HL-60 (cell line): ENCODE results near the gene SH3YL1.

ENCODE experiments used
- GABPA ChIP-seq: IDR thresholded peaks from 2 replicates; pipeline ENCODE4 v1.6.1; 2012; ENCODE audit warnings: low read depth
- TF ChIP-seq, protein P1 (sequence below): IDR thresholded peaks from one replicate; pipeline ENCODE4 v1.5.1; 2011; ENCODE audit warnings: low read length, control low read depth, inconsistent platforms; ENCODE audit not compliant: insufficient read depth

DNA sequence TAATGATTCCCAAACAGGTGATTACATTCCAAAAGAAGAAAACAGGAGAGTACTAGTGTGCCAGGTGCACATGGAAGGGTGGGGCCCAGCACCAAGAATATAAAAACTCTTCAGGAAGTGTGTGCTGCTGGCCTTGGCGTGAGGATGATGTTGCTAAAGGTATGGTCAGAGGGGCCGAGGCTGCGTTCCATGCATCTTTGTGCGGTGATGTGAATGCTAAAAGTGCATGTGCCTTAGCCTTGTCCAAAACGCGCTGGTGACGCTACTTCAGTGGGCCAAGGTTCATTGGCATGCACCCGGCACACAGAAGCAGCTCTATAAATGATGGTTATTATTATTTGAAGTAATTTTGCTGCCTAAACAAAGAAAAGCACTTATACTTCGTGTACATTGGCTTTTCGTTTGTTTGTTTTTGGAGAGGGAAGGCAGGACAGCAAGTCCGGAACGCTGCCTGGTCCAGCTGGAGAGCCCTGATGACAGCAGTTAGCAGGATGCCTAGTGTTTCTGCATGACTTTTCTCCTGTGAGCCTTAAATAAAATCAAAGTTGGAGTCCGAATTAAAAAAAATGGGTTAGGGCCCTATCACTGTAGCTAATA lies 21.2 kb upstream of the SH3YL1 start:
- TF ChIP-seq, protein P1, sequence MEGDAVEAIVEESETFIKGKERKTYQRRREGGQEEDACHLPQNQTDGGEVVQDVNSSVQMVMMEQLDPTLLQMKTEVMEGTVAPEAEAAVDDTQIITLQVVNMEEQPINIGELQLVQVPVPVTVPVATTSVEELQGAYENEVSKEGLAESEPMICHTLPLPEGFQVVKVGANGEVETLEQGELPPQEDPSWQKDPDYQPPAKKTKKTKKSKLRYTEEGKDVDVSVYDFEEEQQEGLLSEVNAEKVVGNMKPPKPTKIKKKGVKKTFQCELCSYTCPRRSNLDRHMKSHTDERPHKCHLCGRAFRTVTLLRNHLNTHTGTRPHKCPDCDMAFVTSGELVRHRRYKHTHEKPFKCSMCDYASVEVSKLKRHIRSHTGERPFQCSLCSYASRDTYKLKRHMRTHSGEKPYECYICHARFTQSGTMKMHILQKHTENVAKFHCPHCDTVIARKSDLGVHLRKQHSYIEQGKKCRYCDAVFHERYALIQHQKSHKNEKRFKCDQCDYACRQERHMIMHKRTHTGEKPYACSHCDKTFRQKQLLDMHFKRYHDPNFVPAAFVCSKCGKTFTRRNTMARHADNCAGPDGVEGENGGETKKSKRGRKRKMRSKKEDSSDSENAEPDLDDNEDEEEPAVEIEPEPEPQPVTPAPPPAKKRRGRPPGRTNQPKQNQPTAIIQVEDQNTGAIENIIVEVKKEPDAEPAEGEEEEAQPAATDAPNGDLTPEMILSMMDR: no peak
- TF ChIP-seq GABPA: no peak
